ENCODE data around the gene AMPD3.

Gene AMPD3

DNA sequence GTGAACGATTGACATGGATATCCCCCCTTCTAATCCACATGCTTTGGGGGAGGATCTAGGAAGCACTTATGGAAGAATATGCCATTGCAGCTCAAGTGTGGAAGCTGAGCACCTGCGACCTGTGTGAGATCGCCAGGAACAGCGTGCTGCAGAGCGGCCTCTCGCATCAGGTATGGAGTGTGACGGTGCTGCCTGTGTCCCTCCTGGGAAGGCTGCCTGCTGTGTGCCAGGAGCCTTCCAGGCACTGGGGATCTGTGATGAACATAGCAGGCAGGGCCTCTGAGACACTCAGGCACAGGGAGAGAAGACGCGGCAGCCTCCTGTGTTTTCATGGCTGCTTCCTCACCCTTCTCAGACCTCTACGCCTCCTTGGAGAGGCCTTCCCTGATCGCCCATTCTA is 49.4 kb downstream of the AMPD3 start:
- no peaks in the 10 kb centered on the region for H3K79me2 ChIP-seq (ENCODE audit: low read length)
- TF ChIP-seq EZH2 (optimal IDR thresholded peaks at IDR 0.05; ENCODE audit: low read depth, low read length) (no peak), EZH2phosphoT487 (IDR thresholded peaks at IDR 0.05; ENCODE audit: low read length) (no peak), CTCF (IDR thresholded peaks at IDR 0.05; ENCODE audit: low read length) (no peak)
- no peak overlapping the region for H3K4me3 ChIP-seq (ENCODE audit: low read length)
- no peaks in the 10 kb centered on the region for H3K9me3 ChIP-seq (replicated peaks; ENCODE audit: insufficient read depth, low read length)
- no peaks in the 10 kb centered on the region for H3K9me2 ChIP-seq (replicated peaks; ENCODE audit: insufficient read depth, low read length)
- H2AFZ ChIP-seq (ENCODE audit: low read length): no peak overlapping the region
- no peak overlapping the region for H3K27ac ChIP-seq (ENCODE audit: low read length)
- no peaks in the 10 kb centered on the region for H3K27me3 ChIP-seq (replicated peaks; ENCODE audit: insufficient read depth, low read length)
- no peak overlapping the region for H3K4me2 ChIP-seq (ENCODE audit: low read depth, low read length)
- DNase-seq: no peak
- H4K20me1 ChIP-seq (ENCODE audit: insufficient read depth, low read length): no peaks in the 10 kb centered on the region
- H3K4me1 ChIP-seq (ENCODE audit: low read length): no peaks in the 10 kb centered on the region
- peaks cover 4% of the 10 kb centered on the region; the same call in 1 of the 2 replicates for H3K36me3 ChIP-seq (replicated peaks; ENCODE audit: insufficient read depth, low read length)
- no peak overlapping the region for H3K9ac ChIP-seq (ENCODE audit: low read length)
- H3F3A ChIP-seq (ENCODE audit: insufficient read depth, low read length): no peaks in the 10 kb centered on the region

GRCh38 chr11:10505278-10506007 is 50.4 kb downstream of the AMPD3 start:
- no peaks in the 10 kb centered on the region for H3K9me2 ChIP-seq (replicated peaks; ENCODE audit: insufficient read depth, low read length)
- H2AFZ ChIP-seq (ENCODE audit: low read length): no peak overlapping the region
- no peak overlapping the region for H3K4me3 ChIP-seq (ENCODE audit: low read length)
- no peak overlapping the region for H3K4me2 ChIP-seq (ENCODE audit: low read depth, low read length)
- no peaks in the 10 kb centered on the region for H3K9me3 ChIP-seq (replicated peaks; ENCODE audit: insufficient read depth, low read length)
- H3K27ac ChIP-seq (ENCODE audit: low read length): no peak overlapping the region
- no peaks in the 10 kb centered on the region for H3K79me2 ChIP-seq (ENCODE audit: low read length)
- H3F3A ChIP-seq (ENCODE audit: insufficient read depth, low read length): no peaks in the 10 kb centered on the region
- no peaks in the 10 kb centered on the region for H3K27me3 ChIP-seq (replicated peaks; ENCODE audit: insufficient read depth, low read length)
- no peaks in the 10 kb centered on the region for H3K4me1 ChIP-seq (ENCODE audit: low read length)
- H3K36me3 ChIP-seq (replicated peaks; ENCODE audit: insufficient read depth, low read length): peaks cover 4% of the 10 kb centered on the region; the same call in 1 of the 2 replicates
- no peak for TF ChIP-seq EZH2 (optimal IDR thresholded peaks at IDR 0.05; ENCODE audit: low read depth, low read length)
- no peak for TF ChIP-seq CTCF (IDR thresholded peaks at IDR 0.05; ENCODE audit: low read length)
- no peak for TF ChIP-seq EZH2phosphoT487 (IDR thresholded peaks at IDR 0.05; ENCODE audit: low read length)
- H4K20me1 ChIP-seq (ENCODE audit: insufficient read depth, low read length): no peaks in the 10 kb centered on the region
- H3K9ac ChIP-seq (ENCODE audit: low read length): no peak overlapping the region
- no peak for DNase-seq

DNA sequence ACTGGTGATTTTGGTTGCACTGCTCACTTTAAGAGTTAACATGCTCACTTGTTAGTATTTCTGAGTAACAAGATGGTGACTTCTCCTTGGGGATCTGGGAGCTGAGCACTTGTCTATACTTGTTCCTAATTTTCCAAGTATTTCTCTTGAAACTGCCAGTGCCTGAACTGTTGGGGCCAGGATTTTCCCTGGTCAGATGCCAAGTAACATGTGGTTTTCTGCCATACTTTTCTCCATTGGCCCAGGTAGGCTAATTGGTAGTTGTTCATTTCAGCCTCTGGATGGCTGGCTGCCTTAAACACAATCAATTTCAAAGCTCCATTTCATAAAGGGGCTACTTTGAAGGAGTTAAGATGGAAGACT is 50.9 kb downstream of the AMPD3 start:
- Histone ChIP-seq H3K9ac (ENCODE audit: low read length) (no peak overlapping the region), H3K4me3 (ENCODE audit: low read length) (no peak overlapping the region), H3K36me3 (replicated peaks; ENCODE audit: insufficient read depth, low read length) (peaks cover 4% of the 10 kb centered on the region; the same call in 1 of the 2 replicates), H3K27me3 (replicated peaks; ENCODE audit: insufficient read depth, low read length) (no peaks in the 10 kb centered on the region), H3K27ac (ENCODE audit: low read length) (no peak overlapping the region), H3K9me2 (replicated peaks; ENCODE audit: insufficient read depth, low read length) (no peaks in the 10 kb centered on the region), H3K4me2 (ENCODE audit: low read depth, low read length) (no peak overlapping the region), H3K9me3 (replicated peaks; ENCODE audit: insufficient read depth, low read length) (no peaks in the 10 kb centered on the region), H3F3A (ENCODE audit: insufficient read depth, low read length) (no peaks in the 10 kb centered on the region), H3K4me1 (ENCODE audit: low read length) (no peaks in the 10 kb centered on the region), H2AFZ (ENCODE audit: low read length) (no peak overlapping the region), H4K20me1 (ENCODE audit: insufficient read depth, low read length) (no peaks in the 10 kb centered on the region), H3K79me2 (ENCODE audit: low read length) (no peaks in the 10 kb centered on the region)
- no peak for TF ChIP-seq EZH2phosphoT487 (IDR thresholded peaks at IDR 0.05; ENCODE audit: low read length)
- DNase-seq: no peak

GRCh38 chr11:10511181-10511621 is 56.1 kb downstream of the AMPD3 start:
- no peak for TF ChIP-seq CTCF (IDR thresholded peaks at IDR 0.05; ENCODE audit: low read length)
- no peak for TF ChIP-seq EZH2phosphoT487 (IDR thresholded peaks at IDR 0.05; ENCODE audit: low read length)
- TF ChIP-seq EZH2 (optimal IDR thresholded peaks at IDR 0.05; ENCODE audit: low read depth, low read length): no peak
- no peak overlapping the region for H3K4me2 ChIP-seq (ENCODE audit: low read depth, low read length)
- no peaks in the 10 kb centered on the region for H3K79me2 ChIP-seq (ENCODE audit: low read length)
- no peaks in the 10 kb centered on the region for H3K9me2 ChIP-seq (replicated peaks; ENCODE audit: insufficient read depth, low read length)
- no peak overlapping the region for H3K9ac ChIP-seq (ENCODE audit: low read length)
- H2AFZ ChIP-seq (ENCODE audit: low read length): no peak overlapping the region
- no peaks in the 10 kb centered on the region for H3K36me3 ChIP-seq (replicated peaks; ENCODE audit: insufficient read depth, low read length)
- no peak overlapping the region for H3K4me3 ChIP-seq (ENCODE audit: low read length)
- no peaks in the 10 kb centered on the region for H4K20me1 ChIP-seq (ENCODE audit: insufficient read depth, low read length)
- no peak overlapping the region for H3K27ac ChIP-seq (ENCODE audit: low read length)
- 0 out of 2 replicates have a peak, but pooled peaks cover 4% of the 10 kb centered on the region for H3F3A ChIP-seq (ENCODE audit: insufficient read depth, low read length)
- H3K9me3 ChIP-seq (replicated peaks; ENCODE audit: insufficient read depth, low read length): no peaks in the 10 kb centered on the region
- H3K4me1 ChIP-seq (ENCODE audit: low read length): peaks cover 24% of the 10 kb centered on the region
- H3K27me3 ChIP-seq (replicated peaks; ENCODE audit: insufficient read depth, low read length): no peaks in the 10 kb centered on the region
- no peak for DNase-seq

Data from MM.1S (cell line).